Endothelial cell (in vitro differentiated cells): ENCODE measurements around the gene SNCG. TPM values are rescaled to one million over a fixed set of nuclear protein-coding genes. Genes with fewer than 3 reads are reported as not detected.

Experiments used
- DNase-seq: peaks from one replicate; pipeline ENCODE4 v3.0.0; 2021; ENCODE audit warnings: low spot score
- H3K27ac Mint-ChIP-seq: one replicate; pipeline ENCODE4 v1.8.0; 2021; ENCODE audit warnings: mixed read lengths, inconsistent platforms; ENCODE audit not compliant: unreplicated experiment
- H3K27me3 Mint-ChIP-seq: one replicate; pipeline ENCODE4 v1.8.0; 2021; ENCODE audit warnings: mild to moderate bottlenecking, moderate library complexity, mixed read lengths, inconsistent platforms; ENCODE audit not compliant: unreplicated experiment
- H3K36me3 Mint-ChIP-seq: one replicate; pipeline ENCODE4 v1.8.0; 2021; ENCODE audit warnings: mild to moderate bottlenecking, low read depth, mixed read lengths, inconsistent platforms; ENCODE audit not compliant: unreplicated experiment
- H3K4me1 Mint-ChIP-seq: one replicate; pipeline ENCODE4 v1.8.0; 2021; ENCODE audit warnings: mild to moderate bottlenecking, mixed read lengths, inconsistent platforms; ENCODE audit not compliant: unreplicated experiment
- H3K4me3 Mint-ChIP-seq: one replicate; pipeline ENCODE4 v1.8.0; 2021; ENCODE audit warnings: mild to moderate bottlenecking, mixed read lengths, inconsistent platforms; ENCODE audit not compliant: unreplicated experiment
- H3K9me3 Mint-ChIP-seq: one replicate; pipeline ENCODE4 v1.8.0; 2021; ENCODE audit warnings: mixed read lengths, inconsistent platforms; ENCODE audit not compliant: unreplicated experiment
- total RNA-seq: library from RNA; stranded (reverse); fragmentation: NEBNext Ultra II Directional; extraction: Animal tissue kit (Norgen Biotek cat#: 25700); gene quantifications from one replicate; pipeline ENCODE4 v1.2.1, GENCODE V29; 2021; ENCODE audit not compliant: unreplicated experiment
- TF ChIP-seq, protein P1 (sequence below): fragments of 200-600 bp; sonication (generic); IDR thresholded peaks from one replicate; pipeline ENCODE4 v1.5.0; 2021; ENCODE audit warnings: antibody characterized with exemption; ENCODE audit not compliant: unreplicated experiment

The SNCG gene
- total RNA-seq, 1 donor from 2014 or later = 52.9 TPM

DNA sequence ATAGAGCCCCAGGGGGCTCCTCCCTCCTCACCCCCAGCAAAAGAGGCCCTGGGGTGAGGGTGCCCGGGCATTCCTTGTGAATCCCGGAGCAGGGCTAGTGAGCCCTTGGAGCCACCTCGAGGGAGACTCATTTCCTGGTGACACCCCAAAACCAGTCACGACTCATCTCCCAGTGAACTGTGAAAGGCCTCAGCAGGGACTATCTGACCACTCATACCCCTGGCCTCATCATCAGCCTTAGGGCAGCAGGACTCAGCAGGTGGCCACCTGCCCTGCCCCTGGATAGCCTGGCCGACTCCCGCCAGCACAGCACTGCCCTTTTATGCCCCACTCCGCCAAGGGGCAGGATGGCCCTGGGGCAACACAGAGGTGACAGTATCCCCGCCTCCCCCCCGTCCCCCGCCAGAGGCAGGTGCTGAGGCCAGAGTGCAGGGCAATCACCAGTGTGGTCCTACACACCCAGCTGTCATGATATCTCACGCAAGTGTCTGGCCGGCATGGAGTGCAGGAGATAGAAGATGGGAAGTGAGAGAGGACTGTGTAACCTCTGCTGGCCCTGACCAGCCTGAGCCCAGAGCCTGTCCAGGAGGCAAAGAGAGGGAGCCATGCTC is 3.2 kb downstream of the SNCG start:
- no peak overlapping the region for H3K4me3 Mint-ChIP-seq
- H3K27ac Mint-ChIP-seq = no peak overlapping the region
- H3K4me1 Mint-ChIP-seq = peaks cover 39% of the 10 kb centered on the region
- no peaks in the 10 kb centered on the region for H3K9me3 Mint-ChIP-seq
- TF ChIP-seq, protein P1, sequence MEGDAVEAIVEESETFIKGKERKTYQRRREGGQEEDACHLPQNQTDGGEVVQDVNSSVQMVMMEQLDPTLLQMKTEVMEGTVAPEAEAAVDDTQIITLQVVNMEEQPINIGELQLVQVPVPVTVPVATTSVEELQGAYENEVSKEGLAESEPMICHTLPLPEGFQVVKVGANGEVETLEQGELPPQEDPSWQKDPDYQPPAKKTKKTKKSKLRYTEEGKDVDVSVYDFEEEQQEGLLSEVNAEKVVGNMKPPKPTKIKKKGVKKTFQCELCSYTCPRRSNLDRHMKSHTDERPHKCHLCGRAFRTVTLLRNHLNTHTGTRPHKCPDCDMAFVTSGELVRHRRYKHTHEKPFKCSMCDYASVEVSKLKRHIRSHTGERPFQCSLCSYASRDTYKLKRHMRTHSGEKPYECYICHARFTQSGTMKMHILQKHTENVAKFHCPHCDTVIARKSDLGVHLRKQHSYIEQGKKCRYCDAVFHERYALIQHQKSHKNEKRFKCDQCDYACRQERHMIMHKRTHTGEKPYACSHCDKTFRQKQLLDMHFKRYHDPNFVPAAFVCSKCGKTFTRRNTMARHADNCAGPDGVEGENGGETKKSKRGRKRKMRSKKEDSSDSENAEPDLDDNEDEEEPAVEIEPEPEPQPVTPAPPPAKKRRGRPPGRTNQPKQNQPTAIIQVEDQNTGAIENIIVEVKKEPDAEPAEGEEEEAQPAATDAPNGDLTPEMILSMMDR = no peak
- H3K36me3 Mint-ChIP-seq = peaks cover 9% of the 10 kb centered on the region
- no peak for DNase-seq
- H3K27me3 Mint-ChIP-seq = peaks cover 19% of the 10 kb centered on the region

DNA sequence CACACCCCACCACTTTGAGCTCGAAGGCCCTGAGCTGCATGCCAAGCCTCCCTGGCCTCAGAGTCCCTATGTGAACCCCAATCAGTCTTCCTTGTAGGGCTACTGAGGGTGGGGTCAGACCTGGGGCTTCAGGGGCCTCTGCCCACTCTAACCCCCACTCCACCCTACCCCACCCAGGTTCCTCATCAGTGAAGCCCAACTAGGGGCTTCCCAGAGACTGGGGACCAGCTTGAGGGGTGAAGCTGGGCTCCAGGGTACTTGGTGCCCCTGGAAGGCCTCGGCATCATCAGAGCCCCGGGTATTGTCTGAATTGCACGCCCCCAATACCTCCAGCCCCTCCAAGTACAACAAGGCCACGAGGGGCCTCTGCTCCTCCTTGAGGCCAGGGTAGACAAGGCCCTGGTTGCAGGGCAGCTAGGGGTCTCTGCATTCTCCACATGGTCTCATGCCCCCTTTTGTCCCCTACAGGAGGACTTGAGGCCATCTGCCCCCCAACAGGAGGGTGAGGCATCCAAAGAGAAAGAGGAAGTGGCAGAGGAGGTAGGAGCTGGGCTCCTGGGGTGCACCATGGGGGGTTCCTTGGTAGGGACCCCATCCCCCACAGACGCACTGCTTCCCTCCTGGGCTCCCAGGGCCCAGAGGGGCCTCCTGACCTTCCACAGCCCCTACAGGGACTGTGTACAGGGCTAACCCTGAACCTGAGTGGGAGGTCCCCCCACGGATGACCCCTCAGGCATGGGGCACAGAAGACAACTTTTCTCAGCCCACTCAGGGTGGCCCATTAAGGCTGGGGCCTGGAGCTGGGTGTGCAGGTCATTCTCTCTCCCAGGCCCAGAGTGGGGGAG is 4.0 kb downstream of the SNCG start:
- peaks cover 40% of the 10 kb centered on the region for H3K4me1 Mint-ChIP-seq
- no peak overlapping the region for H3K4me3 Mint-ChIP-seq
- peaks cover 11% of the 10 kb centered on the region for H3K27me3 Mint-ChIP-seq
- H3K27ac Mint-ChIP-seq = no peak overlapping the region
- DNase-seq = no peak
- TF ChIP-seq, protein P1 = no peak
- no peaks in the 10 kb centered on the region for H3K9me3 Mint-ChIP-seq
- H3K36me3 Mint-ChIP-seq = peaks cover 4% of the 10 kb centered on the region

DNA sequence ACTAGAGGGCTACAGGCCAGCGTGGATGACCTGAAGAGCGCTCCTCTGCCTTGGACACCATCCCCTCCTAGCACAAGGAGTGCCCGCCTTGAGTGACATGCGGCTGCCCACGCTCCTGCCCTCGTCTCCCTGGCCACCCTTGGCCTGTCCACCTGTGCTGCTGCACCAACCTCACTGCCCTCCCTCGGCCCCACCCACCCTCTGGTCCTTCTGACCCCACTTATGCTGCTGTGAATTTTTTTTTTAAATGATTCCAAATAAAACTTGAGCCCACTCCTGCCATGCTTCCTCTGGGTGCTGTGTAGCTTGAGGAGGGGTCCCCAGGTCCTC is 4.5 kb downstream of the SNCG start:
- TF ChIP-seq, protein P1 = no peak
- DNase-seq = no peak
- Mint-ChIP-seq H3K4me1 (peaks cover 41% of the 10 kb centered on the region), H3K27ac (no peak overlapping the region), H3K4me3 (no peak overlapping the region), H3K27me3 (peaks cover 10% of the 10 kb centered on the region), H3K36me3 (peaks cover 4% of the 10 kb centered on the region), H3K9me3 (no peaks in the 10 kb centered on the region)

DNA sequence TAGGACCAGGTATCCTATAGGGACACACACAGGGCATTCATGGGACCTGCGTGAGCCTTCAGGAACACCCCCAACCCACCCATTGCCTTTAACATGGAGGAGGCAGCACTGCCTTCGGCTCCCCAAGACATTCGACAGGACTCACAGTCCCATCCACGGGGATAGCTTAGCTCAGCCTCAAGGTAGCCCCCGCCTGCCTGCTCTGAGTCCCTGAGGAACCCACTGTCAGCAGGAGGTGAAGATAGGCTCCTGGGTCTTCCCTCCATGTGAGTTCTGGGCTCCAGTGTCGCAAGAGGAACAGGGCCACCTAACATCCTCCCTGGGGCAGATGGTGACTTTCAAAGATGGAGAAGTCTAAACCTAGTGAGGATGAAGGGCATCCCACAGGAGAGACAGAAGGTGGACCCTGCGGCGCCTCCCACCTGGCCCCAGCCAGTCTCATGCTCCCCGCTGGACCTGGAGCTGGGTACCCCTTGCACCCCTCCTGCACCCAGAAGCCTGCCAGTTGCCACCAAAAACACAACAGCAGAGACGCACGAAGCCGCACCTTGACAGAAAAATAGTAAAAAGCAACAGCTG is 5.0 kb downstream of the SNCG start:
- TF ChIP-seq, protein P1 = no peak
- H3K4me3 Mint-ChIP-seq = no peak overlapping the region
- peaks cover 4% of the 10 kb centered on the region for H3K36me3 Mint-ChIP-seq
- no peak for DNase-seq
- H3K27ac Mint-ChIP-seq = no peak overlapping the region
- peaks cover 10% of the 10 kb centered on the region for H3K27me3 Mint-ChIP-seq
- H3K9me3 Mint-ChIP-seq = no peaks in the 10 kb centered on the region
- H3K4me1 Mint-ChIP-seq = peaks cover 40% of the 10 kb centered on the region
